Measurements from ENCODE around the gene TSPAN31. TPM values are rescaled to one million over a fixed set of nuclear protein-coding genes. Genes with fewer than 3 reads are reported as not detected.
A peak's percentile ranks its signal among the peaks of the same experiment; 100 is the strongest.

Gene TSPAN31
- total and polyA plus RNA-seq, 2 experiments from 2014 or later: 15.5 to 15.6 TPM

DNA sequence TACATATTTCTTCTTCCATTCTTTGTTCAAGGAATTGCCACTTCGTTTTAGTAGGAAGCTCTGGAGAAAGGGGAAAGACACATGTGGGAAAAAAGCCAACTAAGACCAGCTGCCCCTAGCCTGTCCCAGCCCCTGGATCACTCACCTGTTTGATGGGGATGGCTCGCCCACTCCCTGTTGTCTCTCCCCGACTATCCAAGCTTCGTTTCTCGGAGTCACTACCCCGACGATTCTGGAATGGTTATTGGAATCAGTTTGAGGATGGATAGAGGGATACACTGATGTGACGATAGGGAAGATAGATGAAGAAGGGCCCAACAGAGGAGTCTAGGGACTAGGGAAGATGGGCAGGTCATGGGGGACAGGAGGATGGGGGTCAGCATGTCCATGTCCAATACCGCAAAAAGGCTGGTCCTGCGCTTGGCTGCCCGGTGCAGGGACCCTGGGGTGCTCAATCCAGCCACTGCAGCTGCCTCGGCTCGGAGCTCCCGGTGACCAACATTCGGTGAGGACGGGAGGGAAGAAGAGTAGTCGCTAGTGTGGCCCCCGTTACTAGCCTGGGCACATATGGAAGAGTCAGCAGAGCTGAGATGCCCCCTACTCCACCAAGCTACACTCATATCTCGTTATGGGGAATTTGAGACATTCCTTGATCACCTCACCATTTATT, 13.3 kb upstream of the TSPAN31 start:
- Mint-ChIP-seq H3K36me3 (ENCODE audit: low read depth) (no peaks in the 10 kb centered on the region; the same call in 2 of the 3 replicates), H3K9me3 (peaks cover 2% of the 10 kb centered on the region; the same call in 2 of the 3 replicates)
- ATAC-seq: no peak

DNA sequence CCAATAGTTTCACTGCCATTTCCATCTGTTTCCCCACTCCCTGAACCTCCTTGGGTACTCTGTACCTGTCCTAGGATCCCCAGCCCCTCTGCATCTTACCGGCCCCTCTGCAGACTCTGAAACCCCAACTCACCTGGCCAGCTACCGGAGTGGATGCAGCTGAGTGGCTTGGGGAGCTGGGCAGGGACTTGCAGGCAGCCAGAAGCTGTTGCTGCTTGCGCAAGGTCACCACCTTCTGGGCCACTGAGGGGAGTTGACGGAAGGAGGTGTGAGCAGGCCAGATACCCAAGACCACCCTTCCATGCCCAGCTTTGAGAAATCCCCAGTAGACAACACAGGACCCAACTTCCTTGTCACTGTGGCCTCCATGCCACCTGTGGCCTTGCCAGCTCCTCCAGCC, 12.6 kb upstream of the TSPAN31 start:
- H3K4me1 Mint-ChIP-seq: peaks cover 28% of the 10 kb centered on the region
- ATAC-seq (no peak), DNase-seq (ENCODE audit: low spot score) (no peak)
- H3K27me3 Mint-ChIP-seq (ENCODE audit: insufficient read depth, low read depth, poor library complexity): peaks cover 99% of the 10 kb centered on the region
- H2AFZ ChIP-seq: no peak overlapping the region
- no peaks in the 10 kb centered on the region for H3K79me2 ChIP-seq (replicated peaks; ENCODE audit: insufficient read depth)
- H3F3A ChIP-seq (replicated peaks; ENCODE audit: low read depth): peaks cover 10% of the 10 kb centered on the region
- no peak overlapping the region for H3K4me3 Mint-ChIP-seq
- no peaks in the 10 kb centered on the region for H3K36me3 ChIP-seq (ENCODE audit: insufficient read depth)
- H3K27ac Mint-ChIP-seq: no peak overlapping the region
- peaks cover 15% of the 10 kb centered on the region for H3K4me1 ChIP-seq (ENCODE audit: insufficient read depth)
- no peak overlapping the region for H3K4me2 ChIP-seq
- no peaks in the 10 kb centered on the region; the same call in 2 of the 3 replicates for H3K36me3 Mint-ChIP-seq (ENCODE audit: low read depth)
- no peaks in the 10 kb centered on the region for H3K9me2 ChIP-seq (ENCODE audit: insufficient read depth)
- H4K20me1 ChIP-seq (replicated peaks; ENCODE audit: insufficient read depth): no peaks in the 10 kb centered on the region; the same call in 1 of the 2 replicates
- no peak overlapping the region for H3K4me3 ChIP-seq
- H3K27me3 ChIP-seq (ENCODE audit: insufficient read depth): peaks cover 100% of the 10 kb centered on the region
- H3K27ac ChIP-seq (ENCODE audit: low read depth): no peak overlapping the region
- H3K9me3 Mint-ChIP-seq: peaks cover 2% of the 10 kb centered on the region
- TF ChIP-seq EZH2phosphoT487 (IDR thresholded peaks at IDR 0.05; ENCODE audit: unreplicated experiment) (no peak), CREB1 (CRISPR knock-in tag; IDR thresholded peaks at IDR 0.05; ENCODE audit: low read depth) (no peak), STAT1 (IDR thresholded peaks at IDR 0.05; ENCODE audit: unreplicated experiment) (no peak), NANOG (IDR thresholded peaks at IDR 0.05; ENCODE audit: borderline replicate concordance) (no peak), ZNF114 (CRISPR knock-in tag; IDR thresholded peaks at IDR 0.05) (no peak), ZNF331 (CRISPR knock-in tag; IDR thresholded peaks at IDR 0.05; ENCODE audit: low read depth) (no peak)
- TF ChIP-seq, protein P1, sequence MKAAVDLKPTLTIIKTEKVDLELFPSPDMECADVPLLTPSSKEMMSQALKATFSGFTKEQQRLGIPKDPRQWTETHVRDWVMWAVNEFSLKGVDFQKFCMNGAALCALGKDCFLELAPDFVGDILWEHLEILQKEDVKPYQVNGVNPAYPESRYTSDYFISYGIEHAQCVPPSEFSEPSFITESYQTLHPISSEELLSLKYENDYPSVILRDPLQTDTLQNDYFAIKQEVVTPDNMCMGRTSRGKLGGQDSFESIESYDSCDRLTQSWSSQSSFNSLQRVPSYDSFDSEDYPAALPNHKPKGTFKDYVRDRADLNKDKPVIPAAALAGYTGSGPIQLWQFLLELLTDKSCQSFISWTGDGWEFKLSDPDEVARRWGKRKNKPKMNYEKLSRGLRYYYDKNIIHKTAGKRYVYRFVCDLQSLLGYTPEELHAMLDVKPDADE (IDR thresholded peaks at IDR 0.05): no peak
- TF ChIP-seq, protein P2, sequence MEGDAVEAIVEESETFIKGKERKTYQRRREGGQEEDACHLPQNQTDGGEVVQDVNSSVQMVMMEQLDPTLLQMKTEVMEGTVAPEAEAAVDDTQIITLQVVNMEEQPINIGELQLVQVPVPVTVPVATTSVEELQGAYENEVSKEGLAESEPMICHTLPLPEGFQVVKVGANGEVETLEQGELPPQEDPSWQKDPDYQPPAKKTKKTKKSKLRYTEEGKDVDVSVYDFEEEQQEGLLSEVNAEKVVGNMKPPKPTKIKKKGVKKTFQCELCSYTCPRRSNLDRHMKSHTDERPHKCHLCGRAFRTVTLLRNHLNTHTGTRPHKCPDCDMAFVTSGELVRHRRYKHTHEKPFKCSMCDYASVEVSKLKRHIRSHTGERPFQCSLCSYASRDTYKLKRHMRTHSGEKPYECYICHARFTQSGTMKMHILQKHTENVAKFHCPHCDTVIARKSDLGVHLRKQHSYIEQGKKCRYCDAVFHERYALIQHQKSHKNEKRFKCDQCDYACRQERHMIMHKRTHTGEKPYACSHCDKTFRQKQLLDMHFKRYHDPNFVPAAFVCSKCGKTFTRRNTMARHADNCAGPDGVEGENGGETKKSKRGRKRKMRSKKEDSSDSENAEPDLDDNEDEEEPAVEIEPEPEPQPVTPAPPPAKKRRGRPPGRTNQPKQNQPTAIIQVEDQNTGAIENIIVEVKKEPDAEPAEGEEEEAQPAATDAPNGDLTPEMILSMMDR (conservative IDR thresholded peaks at IDR 0.05; ENCODE audit: low read depth in 2 of 2): peak in 1 of 2 experiments; percentile 15; a peak in 1 of 4 replicates

More for the DNA sequence above, 13.3 kb upstream of the TSPAN31 start:
- no peaks in the 10 kb centered on the region for H3K36me3 ChIP-seq (ENCODE audit: insufficient read depth)
- no peak for DNase-seq (ENCODE audit: low spot score)
- Mint-ChIP-seq H3K27ac (no peak overlapping the region), H3K27me3 (ENCODE audit: insufficient read depth, low read depth, poor library complexity) (peaks cover 99% of the 10 kb centered on the region), H3K4me3 (no peak overlapping the region), H3K4me1 (peaks cover 22% of the 10 kb centered on the region)
- H3K27me3 ChIP-seq (ENCODE audit: insufficient read depth): peaks cover 100% of the 10 kb centered on the region
- H3K9me2 ChIP-seq (ENCODE audit: insufficient read depth): no peaks in the 10 kb centered on the region
- no peak overlapping the region for H3K4me2 ChIP-seq
- no peak overlapping the region for H2AFZ ChIP-seq
- H3F3A ChIP-seq (replicated peaks; ENCODE audit: low read depth): peaks cover 6% of the 10 kb centered on the region
- TF ChIP-seq CREB1 (CRISPR knock-in tag; IDR thresholded peaks at IDR 0.05; ENCODE audit: low read depth) (no peak), JUNB (IDR thresholded peaks at IDR 0.05; ENCODE audit: unreplicated experiment) (no peak), EZH2 (IDR thresholded peaks at IDR 0.05; ENCODE audit: low read depth, unreplicated experiment) (no peak), ZNF114 (CRISPR knock-in tag; IDR thresholded peaks at IDR 0.05) (no peak), STAT1 (IDR thresholded peaks at IDR 0.05; ENCODE audit: unreplicated experiment) (no peak), POLR2AphosphoS5 (IDR thresholded peaks at IDR 0.05; ENCODE audit: low read depth) (no peak)
- TF ChIP-seq, protein P3, sequence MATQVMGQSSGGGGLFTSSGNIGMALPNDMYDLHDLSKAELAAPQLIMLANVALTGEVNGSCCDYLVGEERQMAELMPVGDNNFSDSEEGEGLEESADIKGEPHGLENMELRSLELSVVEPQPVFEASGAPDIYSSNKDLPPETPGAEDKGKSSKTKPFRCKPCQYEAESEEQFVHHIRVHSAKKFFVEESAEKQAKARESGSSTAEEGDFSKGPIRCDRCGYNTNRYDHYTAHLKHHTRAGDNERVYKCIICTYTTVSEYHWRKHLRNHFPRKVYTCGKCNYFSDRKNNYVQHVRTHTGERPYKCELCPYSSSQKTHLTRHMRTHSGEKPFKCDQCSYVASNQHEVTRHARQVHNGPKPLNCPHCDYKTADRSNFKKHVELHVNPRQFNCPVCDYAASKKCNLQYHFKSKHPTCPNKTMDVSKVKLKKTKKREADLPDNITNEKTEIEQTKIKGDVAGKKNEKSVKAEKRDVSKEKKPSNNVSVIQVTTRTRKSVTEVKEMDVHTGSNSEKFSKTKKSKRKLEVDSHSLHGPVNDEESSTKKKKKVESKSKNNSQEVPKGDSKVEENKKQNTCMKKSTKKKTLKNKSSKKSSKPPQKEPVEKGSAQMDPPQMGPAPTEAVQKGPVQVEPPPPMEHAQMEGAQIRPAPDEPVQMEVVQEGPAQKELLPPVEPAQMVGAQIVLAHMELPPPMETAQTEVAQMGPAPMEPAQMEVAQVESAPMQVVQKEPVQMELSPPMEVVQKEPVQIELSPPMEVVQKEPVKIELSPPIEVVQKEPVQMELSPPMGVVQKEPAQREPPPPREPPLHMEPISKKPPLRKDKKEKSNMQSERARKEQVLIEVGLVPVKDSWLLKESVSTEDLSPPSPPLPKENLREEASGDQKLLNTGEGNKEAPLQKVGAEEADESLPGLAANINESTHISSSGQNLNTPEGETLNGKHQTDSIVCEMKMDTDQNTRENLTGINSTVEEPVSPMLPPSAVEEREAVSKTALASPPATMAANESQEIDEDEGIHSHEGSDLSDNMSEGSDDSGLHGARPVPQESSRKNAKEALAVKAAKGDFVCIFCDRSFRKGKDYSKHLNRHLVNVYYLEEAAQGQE (IDR thresholded peaks at IDR 0.05; ENCODE audit: unreplicated experiment): no peak
- TF ChIP-seq, protein P1 (IDR thresholded peaks at IDR 0.05): no peak
- no peak overlapping the region for H3K4me3 ChIP-seq
- H3K4me1 ChIP-seq (ENCODE audit: insufficient read depth): peaks cover 9% of the 10 kb centered on the region
- no peaks in the 10 kb centered on the region; the same call in 1 of the 2 replicates for H4K20me1 ChIP-seq (replicated peaks; ENCODE audit: insufficient read depth)
- H3K27ac ChIP-seq (ENCODE audit: low read depth): no peak overlapping the region
- no peaks in the 10 kb centered on the region for H3K79me2 ChIP-seq (replicated peaks; ENCODE audit: insufficient read depth)

Measured in GM23338 (cell line).